ENCODE results near the gene PALM3. TPM values are rescaled to one million over a fixed set of nuclear protein-coding genes. Genes with fewer than 3 reads are reported as not detected.
A peak's percentile ranks its signal among the peaks of the same experiment; 100 is the strongest.

Gene PALM3
- total and polyA plus RNA-seq, 2 experiments from 2014 or later = 2.1 to 3.4 TPM

DNA sequence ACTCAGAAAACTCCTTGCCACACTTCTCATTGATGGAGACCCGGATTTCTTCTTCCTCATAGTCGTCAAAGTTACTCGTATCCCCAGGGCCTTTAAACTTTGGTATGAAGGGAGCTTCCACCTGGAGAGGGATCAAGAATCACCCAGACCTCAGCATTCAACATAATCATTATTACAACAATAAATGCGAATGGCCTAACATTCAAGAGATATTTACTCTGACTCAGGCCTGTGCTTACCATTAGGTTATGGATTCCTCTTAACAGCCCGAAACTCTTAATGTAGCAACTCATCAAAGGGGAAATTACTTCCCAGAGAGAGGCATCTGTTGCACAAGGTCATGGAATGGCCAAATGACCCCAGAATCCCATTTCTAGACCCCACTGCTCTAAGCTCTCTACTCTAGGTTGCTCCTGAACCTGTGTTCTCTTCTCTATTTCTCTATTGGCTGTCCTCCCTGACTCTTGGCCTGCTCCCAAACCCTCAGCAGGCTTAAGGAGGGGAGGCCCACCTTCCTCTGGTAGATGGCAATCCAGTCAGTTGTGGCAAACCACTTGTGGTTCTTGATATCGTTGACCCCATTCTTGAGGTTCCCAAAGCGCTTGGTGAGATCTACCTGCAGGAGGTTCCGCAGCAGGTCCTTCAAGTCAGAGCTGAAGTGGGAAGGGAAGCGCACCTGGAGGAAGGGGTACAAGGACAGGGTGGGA is 31.4 kb upstream of the PALM3 start:
- 98% methylated on average over 9 of the region's 9 CpGs for WGBS (ENCODE audit: low lambda C conversion rate, missing lambda C conversion rate)
- Histone ChIP-seq H3K4me1 (ENCODE audit: insufficient read depth) (no peaks in the 10 kb centered on the region), H3K27me3 (no peaks in the 10 kb centered on the region), H4K20me1 (ENCODE audit: insufficient read depth, poor library complexity, severe bottlenecking) (peaks cover 7% of the 10 kb centered on the region), H3K9me2 (replicated peaks; ENCODE audit: insufficient read depth) (no peaks in the 10 kb centered on the region), H3K4me3 (no peak overlapping the region), H3K9me3 (ENCODE audit: low read depth) (no peaks in the 10 kb centered on the region), H3K27ac (no peak overlapping the region), H3K36me3 (replicated peaks; ENCODE audit: insufficient read depth, low read depth) (no peaks in the 10 kb centered on the region), H2AFZ (no peak overlapping the region), H3K79me2 (peaks cover 6% of the 10 kb centered on the region), H3K4me2 (no peak overlapping the region)
- TF ChIP-seq EZH2phosphoT487 (IDR thresholded peaks at IDR 0.05; ENCODE audit: low read depth, severe bottlenecking, unreplicated experiment) = no peak
- TF ChIP-seq CTCF (IDR thresholded peaks at IDR 0.05; ENCODE audit: poor library complexity) = no peak
- TF ChIP-seq EZH2 (IDR thresholded peaks at IDR 0.05; ENCODE audit: borderline replicate concordance) = no peak
- DNase-seq (ENCODE audit: low spot score) = no peak

GRCh38 chr19:14091813-14092462 is 30.1 kb upstream of the PALM3 start:
- Histone ChIP-seq H3K36me3 (replicated peaks; ENCODE audit: insufficient read depth, low read depth) (no peaks in the 10 kb centered on the region), H2AFZ (peak overlapping the region; percentile 92), H3K79me2 (peaks cover 6% of the 10 kb centered on the region), H3K4me3 (peak overlapping the region; percentile 93), H3K9me2 (replicated peaks; ENCODE audit: insufficient read depth) (no peaks in the 10 kb centered on the region), H3K9me3 (ENCODE audit: low read depth) (no peaks in the 10 kb centered on the region), H4K20me1 (ENCODE audit: insufficient read depth, poor library complexity, severe bottlenecking) (peaks cover 7% of the 10 kb centered on the region), H3K27me3 (no peaks in the 10 kb centered on the region), H3K4me2 (peak overlapping the region; percentile 96), H3K27ac (peak overlapping the region; percentile 98), H3K4me1 (ENCODE audit: insufficient read depth) (no peaks in the 10 kb centered on the region)
- no peak for TF ChIP-seq EZH2 (IDR thresholded peaks at IDR 0.05; ENCODE audit: borderline replicate concordance)
- TF ChIP-seq CTCF (IDR thresholded peaks at IDR 0.05; ENCODE audit: poor library complexity) = no peak
- no peak for TF ChIP-seq EZH2phosphoT487 (IDR thresholded peaks at IDR 0.05; ENCODE audit: low read depth, severe bottlenecking, unreplicated experiment)
- WGBS (ENCODE audit: low lambda C conversion rate, missing lambda C conversion rate) = 14% methylated on average over 12 of the region's 15 CpGs
- no peak for DNase-seq (ENCODE audit: low spot score)

DNA sequence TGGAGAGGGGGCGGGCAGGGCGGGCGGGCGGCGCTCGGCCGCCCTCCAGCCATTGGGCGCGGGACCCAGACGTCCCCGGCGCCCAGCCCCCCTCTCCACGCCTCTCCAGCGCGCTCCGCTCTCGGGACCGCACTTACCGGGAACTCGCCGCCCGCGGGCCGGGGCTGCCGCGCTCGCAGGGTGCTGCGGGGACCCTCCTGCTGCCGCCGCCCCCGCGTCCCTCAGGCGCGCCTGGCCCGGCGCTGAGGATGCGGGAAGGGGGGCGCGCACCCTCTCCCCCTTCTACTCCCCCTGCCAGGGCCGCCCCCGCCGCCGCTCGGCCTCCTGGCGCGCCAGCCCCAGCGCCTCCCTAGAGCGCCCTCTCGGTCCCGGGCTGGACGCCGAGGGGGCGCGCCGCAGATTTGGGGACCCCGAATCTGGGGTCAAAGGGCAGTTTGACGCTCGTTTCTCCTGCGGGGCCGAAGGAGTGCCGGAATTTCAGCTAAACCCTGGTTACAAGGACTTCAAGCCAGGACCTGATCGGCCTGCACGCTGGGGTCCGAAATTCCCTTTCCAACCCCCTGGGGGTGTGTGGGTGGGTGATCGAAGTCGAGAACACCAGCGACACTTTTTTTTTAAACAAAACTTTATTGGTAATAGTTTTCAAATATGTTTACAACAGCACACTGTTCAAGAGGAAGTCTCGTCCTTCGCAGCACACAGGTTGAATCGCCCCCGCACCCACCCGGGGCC is 29.4 kb upstream of the PALM3 start:
- peak; percentile 66 for DNase-seq (ENCODE audit: low spot score)
- H2AFZ ChIP-seq = peak overlapping the region; percentile 92

More for the DNA sequence above, 29.4 kb upstream of the PALM3 start:
- peaks cover 6% of the 10 kb centered on the region for H3K79me2 ChIP-seq
- H3K4me3 ChIP-seq = peak overlapping the region; percentile 93
- TF ChIP-seq EZH2 (IDR thresholded peaks at IDR 0.05; ENCODE audit: borderline replicate concordance) = no peak
- peak; percentile 43 for TF ChIP-seq CTCF (IDR thresholded peaks at IDR 0.05; ENCODE audit: poor library complexity)
- H3K4me1 ChIP-seq (ENCODE audit: insufficient read depth) = no peaks in the 10 kb centered on the region
- H3K27ac ChIP-seq = peak overlapping the region; percentile 98
- no peaks in the 10 kb centered on the region for H3K27me3 ChIP-seq
- no peaks in the 10 kb centered on the region for H3K36me3 ChIP-seq (replicated peaks; ENCODE audit: insufficient read depth, low read depth)
- WGBS (ENCODE audit: low lambda C conversion rate, missing lambda C conversion rate) = 2% methylated on average over 24 of the region's 72 CpGs
- peak overlapping the region; percentile 96 for H3K4me2 ChIP-seq
- H4K20me1 ChIP-seq (ENCODE audit: insufficient read depth, poor library complexity, severe bottlenecking) = peaks cover 7% of the 10 kb centered on the region
- no peaks in the 10 kb centered on the region for H3K9me3 ChIP-seq (ENCODE audit: low read depth)
- no peaks in the 10 kb centered on the region for H3K9me2 ChIP-seq (replicated peaks; ENCODE audit: insufficient read depth)

All from hepatocyte (in vitro differentiated cells).